ENCODE measurements around the gene NFATC1.

DNA sequence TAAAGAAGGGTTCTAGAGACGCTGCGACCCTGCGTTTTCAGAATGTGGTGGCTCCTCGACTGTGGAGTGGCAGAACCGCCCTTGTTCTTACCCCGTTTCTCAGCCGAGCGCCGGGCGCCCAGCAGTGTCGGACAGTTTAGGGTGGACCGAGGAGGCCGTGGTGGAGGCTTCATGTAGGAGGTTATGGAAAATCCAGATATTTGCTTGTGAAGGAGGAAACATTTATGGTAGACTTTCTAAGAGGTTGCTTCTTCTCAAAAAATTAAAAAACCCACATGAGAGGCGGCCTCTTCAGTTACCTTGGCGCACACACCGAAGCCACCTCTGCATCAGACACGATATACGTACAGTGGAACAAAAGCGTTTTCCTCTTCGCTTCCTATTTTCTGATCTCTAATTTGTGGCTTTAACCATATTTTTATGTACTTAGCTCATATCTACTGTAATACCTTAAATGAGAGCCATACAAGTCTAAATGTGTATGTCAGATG is 120.8 kb downstream of the NFATC1 start:
- TF ChIP-seq, protein P1, sequence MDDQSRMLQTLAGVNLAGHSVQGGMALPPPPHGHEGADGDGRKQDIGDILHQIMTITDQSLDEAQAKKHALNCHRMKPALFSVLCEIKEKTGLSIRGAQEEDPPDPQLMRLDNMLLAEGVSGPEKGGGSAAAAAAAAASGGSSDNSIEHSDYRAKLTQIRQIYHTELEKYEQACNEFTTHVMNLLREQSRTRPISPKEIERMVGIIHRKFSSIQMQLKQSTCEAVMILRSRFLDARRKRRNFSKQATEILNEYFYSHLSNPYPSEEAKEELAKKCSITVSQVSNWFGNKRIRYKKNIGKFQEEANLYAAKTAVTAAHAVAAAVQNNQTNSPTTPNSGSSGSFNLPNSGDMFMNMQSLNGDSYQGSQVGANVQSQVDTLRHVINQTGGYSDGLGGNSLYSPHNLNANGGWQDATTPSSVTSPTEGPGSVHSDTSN (IDR thresholded peaks at IDR 0.05): no peak
- TF ChIP-seq CHD4 (IDR thresholded peaks at IDR 0.05; ENCODE audit: borderline replicate concordance) (no peak), MYC (IDR thresholded peaks at IDR 0.05; ENCODE audit: borderline replicate concordance, low read length) (no peak), POLR2A (IDR thresholded peaks at IDR 0.05; ENCODE audit: low read length) (no peak), RAD21 (conservative IDR thresholded peaks at IDR 0.05 in 1 of 2, IDR thresholded peaks at IDR 0.05 in 1 of 2) (no peak), CEBPB (IDR thresholded peaks at IDR 0.05) (no peak), ZFP36 (IDR thresholded peaks at IDR 0.05; ENCODE audit: borderline replicate concordance, partially characterized antibody) (no peak), ZNF302 (CRISPR knock-in tag; IDR thresholded peaks at IDR 0.05) (no peak), SMC3 (IDR thresholded peaks at IDR 0.05) (no peak)
- TF ChIP-seq, protein P2, sequence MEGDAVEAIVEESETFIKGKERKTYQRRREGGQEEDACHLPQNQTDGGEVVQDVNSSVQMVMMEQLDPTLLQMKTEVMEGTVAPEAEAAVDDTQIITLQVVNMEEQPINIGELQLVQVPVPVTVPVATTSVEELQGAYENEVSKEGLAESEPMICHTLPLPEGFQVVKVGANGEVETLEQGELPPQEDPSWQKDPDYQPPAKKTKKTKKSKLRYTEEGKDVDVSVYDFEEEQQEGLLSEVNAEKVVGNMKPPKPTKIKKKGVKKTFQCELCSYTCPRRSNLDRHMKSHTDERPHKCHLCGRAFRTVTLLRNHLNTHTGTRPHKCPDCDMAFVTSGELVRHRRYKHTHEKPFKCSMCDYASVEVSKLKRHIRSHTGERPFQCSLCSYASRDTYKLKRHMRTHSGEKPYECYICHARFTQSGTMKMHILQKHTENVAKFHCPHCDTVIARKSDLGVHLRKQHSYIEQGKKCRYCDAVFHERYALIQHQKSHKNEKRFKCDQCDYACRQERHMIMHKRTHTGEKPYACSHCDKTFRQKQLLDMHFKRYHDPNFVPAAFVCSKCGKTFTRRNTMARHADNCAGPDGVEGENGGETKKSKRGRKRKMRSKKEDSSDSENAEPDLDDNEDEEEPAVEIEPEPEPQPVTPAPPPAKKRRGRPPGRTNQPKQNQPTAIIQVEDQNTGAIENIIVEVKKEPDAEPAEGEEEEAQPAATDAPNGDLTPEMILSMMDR (IDR thresholded peaks at IDR 0.05): no peak
- TF ChIP-seq, protein P3, sequence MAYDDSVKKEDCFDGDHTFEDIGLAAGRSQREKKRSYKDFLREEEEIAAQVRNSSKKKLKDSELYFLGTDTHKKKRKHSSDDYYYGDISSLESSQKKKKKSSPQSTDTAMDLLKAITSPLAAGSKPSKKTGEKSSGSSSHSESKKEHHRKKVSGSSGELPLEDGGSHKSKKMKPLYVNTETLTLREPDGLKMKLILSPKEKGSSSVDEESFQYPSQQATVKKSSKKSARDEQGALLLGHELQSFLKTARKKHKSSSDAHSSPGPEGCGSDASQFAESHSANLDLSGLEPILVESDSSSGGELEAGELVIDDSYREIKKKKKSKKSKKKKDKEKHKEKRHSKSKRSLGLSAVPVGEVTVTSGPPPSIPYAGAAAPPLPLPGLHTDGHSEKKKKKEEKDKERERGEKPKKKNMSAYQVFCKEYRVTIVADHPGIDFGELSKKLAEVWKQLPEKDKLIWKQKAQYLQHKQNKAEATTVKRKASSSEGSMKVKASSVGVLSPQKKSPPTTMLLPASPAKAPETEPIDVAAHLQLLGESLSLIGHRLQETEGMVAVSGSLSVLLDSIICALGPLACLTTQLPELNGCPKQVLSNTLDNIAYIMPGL (CRISPR knock-in tag; IDR thresholded peaks at IDR 0.05; ENCODE audit: borderline replicate concordance): no peak
- TF ChIP-seq, protein P4, sequence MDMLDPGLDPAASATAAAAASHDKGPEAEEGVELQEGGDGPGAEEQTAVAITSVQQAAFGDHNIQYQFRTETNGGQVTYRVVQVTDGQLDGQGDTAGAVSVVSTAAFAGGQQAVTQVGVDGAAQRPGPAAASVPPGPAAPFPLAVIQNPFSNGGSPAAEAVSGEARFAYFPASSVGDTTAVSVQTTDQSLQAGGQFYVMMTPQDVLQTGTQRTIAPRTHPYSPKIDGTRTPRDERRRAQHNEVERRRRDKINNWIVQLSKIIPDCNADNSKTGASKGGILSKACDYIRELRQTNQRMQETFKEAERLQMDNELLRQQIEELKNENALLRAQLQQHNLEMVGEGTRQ (IDR thresholded peaks at IDR 0.05): no peak
- TF ChIP-seq, protein P5, sequence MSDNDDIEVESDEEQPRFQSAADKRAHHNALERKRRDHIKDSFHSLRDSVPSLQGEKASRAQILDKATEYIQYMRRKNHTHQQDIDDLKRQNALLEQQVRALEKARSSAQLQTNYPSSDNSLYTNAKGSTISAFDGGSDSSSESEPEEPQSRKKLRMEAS (IDR thresholded peaks at IDR 0.05): no peak
